Left colon (tissue), 2 donors: ENCODE data around the gene SETD6. TPM values are rescaled to one million over a fixed set of nuclear protein-coding genes. Genes with fewer than 3 reads are reported as not detected.
A peak's percentile ranks its signal among the peaks of the same experiment; 100 is the strongest.
"Not testable (repeated sequence)": the region's sequence is repeated elsewhere in the genome, so short reads cannot be mapped to it uniquely, and the experiment has no call there.

Source experiments
- ATAC-seq: fragments of 200-7000 bp; cut with Tn5 transposase; one replicate; pipeline ENCODE4 v1.9.1; 2020; ENCODE audit warnings: mild to moderate bottlenecking, moderate library complexity
- DNase-seq, 2 donors: peaks; one replicate each; pipeline ENCODE4 v3.0.0-alpha.2; 2020
- intact Hi-C, 2 donors: fragments of 100-400 bp; cut with DNase I in 1 of 2; cut with micrococcal nuclease in 1 of 2; formaldehyde crosslinking; loops; one replicate each; pipeline versions ENCODE4 v1.11.2 to v1.14.0; 2022; cut with DNase I, micrococcal nuclease
- long read RNA-seq: library from polyadenylated mRNA; unstranded; transcript quantifications from one replicate; pipeline ENCODE4 v2.0.0, GENCODE V29; 2021
- total RNA-seq, 2 donors: library from RNA; stranded (reverse); fragmentation: NEBNext Ultra II Directional; extraction: Animal tissue kit (Norgen Biotek cat#: 25700); gene quantifications; one replicate each; pipeline ENCODE4 v1.2.1, GENCODE V29; 2021
- donor health status: DM: no; HTN: no; CAD: no.
- donor health status: DM: yes; HTN: yes; CAD: no.

SETD6 gene
- total RNA-seq: 10 to 100 TPM; 11.4 to 13.8 TPM
- long read RNA-seq, transcript SETD6-201 (8 exons, 1,553 nt): major isoform, 8 of 17 reads
- long read RNA-seq, partial matches to known transcripts: 3 of 17 reads
- long read RNA-seq, other reads (novel, unspliced or antisense): 3 of 17 reads

DNA sequence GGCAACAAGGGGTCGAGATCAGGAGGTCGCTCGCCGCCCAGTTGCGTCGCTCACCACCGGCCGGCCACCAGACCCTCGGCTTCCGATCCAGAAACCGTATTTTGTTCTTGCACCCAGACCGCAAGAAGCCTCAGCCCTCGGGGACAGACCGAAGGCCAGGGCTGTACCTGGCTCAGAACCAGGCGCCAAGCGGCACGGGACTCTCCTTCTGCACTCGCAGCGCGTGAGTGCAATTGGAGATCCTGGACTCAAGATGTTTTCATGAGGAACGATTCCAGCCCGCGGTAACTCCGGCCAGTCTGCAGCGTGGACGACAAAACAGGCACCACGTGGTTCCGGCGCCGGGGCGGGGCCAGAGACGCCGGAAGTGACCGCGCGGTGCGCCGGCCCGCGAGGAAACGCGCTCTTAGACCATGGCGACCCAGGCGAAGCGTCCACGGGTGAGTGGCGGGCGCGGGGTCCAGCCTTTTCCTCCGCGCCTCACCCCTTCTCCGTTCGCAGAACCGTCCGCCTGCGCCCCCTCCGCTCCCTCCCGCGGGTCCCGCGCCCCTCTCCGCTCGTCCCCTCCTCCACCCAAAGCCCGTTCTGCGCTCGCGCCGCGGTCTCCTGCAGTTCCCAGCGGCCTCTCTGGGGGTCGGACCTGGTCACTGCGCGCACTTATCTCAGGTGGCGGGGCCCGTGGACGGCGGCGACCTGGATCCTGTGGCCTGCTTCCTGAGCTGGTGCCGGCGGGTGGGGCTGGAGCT is at the start of gene SETD6:
TSS of gene SETD6 (plus strand) at position 393 of the 746 bp plus-strand sequence. CDS start at position 414, 21 bp downstream.
- intact Hi-C loops: no loop called here
- peak; percentile 84 for ATAC-seq

DNA sequence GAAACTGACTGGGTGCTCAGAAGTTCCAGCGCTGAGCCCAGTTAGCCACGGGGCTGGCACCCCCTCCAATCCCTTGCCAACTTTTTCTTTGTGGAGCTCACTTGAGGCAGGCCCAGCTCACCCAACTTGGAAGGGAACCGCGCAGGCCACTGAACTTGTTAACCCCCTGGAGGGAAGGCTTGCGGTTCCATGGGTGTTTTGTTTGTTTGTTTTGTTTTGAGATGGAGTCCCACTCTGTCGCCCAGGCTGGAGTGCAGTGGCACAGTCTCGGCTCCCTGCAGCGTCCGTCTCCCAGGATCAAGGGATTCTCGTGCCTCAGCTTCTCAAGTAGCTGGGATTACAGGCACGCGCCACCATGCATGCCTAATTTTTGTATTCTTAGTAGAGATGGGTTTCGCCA is 49.5 kb upstream of the SETD6 start:
- intact Hi-C loops: no loop called here
- no peak for DNase-seq
- no peak for ATAC-seq

More for the DNA sequence above, at the start of gene SETD6:
- peak; percentile 89 to 92 for DNase-seq

DNA sequence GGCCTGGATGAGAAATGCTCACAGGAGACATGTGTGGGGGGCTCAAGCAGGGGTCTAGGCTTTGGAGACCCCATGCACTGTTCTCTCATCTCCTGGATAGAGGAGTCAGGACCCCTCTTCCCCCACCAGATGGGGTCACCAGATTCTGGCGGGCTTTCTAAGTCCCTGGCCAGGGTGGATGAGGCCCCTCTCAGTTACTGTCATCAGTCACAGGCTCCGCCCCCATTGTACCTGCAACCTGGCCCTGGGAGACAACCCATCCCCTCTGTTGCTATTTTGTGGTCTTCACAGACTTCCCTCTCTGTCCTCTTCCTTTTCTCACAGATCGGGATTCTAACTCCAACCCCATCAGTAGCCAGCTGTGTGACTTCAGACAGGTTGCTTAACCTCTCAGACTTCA is 48.9 kb upstream of the SETD6 start:
- no peak for DNase-seq
- no peak for ATAC-seq
- intact Hi-C loops: no loop called here

DNA sequence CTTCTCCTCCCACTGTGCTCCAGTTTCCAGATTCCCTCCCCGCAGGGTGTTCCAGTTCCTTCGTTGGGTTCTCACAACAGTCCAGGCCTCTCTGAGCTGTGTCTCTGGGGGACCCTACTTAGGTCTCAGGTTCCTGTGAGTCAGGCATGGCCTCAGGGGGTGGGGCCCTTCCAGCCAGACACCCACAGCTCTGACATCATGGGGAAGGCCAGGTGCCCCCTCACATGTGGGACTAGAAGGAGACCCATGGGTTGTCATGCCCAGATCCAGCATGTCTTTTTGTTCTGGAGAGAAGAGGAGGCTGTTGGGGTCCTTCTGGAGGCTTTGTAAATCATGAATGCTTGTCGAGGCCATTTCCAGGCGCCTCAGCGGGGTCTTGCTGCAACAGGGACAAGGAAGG is 47.4 kb upstream of the SETD6 start:
- no peak for DNase-seq
- no peak for ATAC-seq
- intact Hi-C loops: no loop called here

GRCh38 chr16:58471209-58471975 is 43.9 kb upstream of the SETD6 start:
- no peak for ATAC-seq
- intact Hi-C loops: no loop called here
- no peak for DNase-seq

DNA sequence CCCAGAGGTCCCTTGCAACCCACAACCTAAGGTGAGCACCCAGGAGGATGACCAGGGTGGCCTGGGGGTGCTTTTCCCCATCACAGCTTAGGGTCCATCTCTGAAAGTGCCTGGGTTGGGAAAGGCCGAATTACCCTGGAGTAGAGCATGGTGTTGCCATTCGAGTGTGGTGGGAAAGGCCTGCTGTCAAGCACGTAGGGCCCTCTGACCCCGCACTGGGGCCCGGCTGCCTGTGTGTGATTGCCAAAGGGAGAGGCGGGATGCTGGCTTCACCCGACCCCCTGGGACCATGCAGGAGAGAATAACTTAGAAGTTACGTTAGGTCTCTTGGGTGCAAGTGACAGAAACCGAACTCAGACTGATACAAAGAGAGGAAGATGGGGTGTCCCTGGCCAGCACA is 43.1 kb upstream of the SETD6 start:
- intact Hi-C loops: no loop called here
- ATAC-seq (no peak), DNase-seq (no peak)

- intact Hi-C loops: no loop called here
- DNase-seq: no peak
- ATAC-seq: no peak
Observed at GRCh38 chr16:58472827-58473226, 42.5 kb upstream of the SETD6 start.

- DNase-seq (no peak), ATAC-seq (no peak)
- intact Hi-C loops: no loop called here
Observed at GRCh38 chr16:58474296-58474695, 41.0 kb upstream of the SETD6 start.

- no peak for ATAC-seq
- DNase-seq: no peak
- intact Hi-C loops: no loop called here
Observed at GRCh38 chr16:58475091-58475619, 40.2 kb upstream of the SETD6 start.

- DNase-seq (no peak), ATAC-seq (no peak)
- intact Hi-C loops: no loop called here
Observed at GRCh38 chr16:58476791-58477190, 38.5 kb upstream of the SETD6 start.

DNA sequence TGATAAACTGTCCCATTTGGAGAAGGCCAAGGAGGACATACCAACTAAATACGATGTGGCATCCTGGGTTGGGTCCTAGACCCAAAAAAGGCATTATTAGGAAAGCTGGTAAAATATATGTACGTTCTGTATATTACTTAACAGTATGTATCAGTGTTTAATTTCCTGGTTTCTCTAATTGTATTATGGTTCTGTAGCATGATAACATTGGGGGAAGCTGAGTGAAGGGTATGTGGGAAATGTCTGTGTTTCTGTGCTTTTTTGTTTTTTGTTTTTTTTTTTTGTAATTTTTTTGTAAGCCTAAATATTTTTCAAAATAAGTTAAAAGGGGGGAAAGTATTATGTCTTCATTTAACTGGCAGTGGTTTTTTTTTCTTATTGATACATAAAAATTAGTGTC is 36.9 kb upstream of the SETD6 start:
- no peak for DNase-seq
- intact Hi-C loops: no loop called here

GRCh38 chr16:58481226-58481869 is 34.0 kb upstream of the SETD6 start:
- ATAC-seq: no peak
- no peak for DNase-seq
- intact Hi-C loops: no loop called here

More for the DNA sequence above, 36.9 kb upstream of the SETD6 start:
- no peak for ATAC-seq

GRCh38 chr16:58481931-58482330 is 33.4 kb upstream of the SETD6 start:
- no peak for ATAC-seq
- DNase-seq: no peak
- intact Hi-C loops: no loop called here

GRCh38 chr16:58485184-58485887 is 30.0 kb upstream of the SETD6 start:
- intact Hi-C loops: no loop called here
- DNase-seq (no peak), ATAC-seq (no peak)

DNA sequence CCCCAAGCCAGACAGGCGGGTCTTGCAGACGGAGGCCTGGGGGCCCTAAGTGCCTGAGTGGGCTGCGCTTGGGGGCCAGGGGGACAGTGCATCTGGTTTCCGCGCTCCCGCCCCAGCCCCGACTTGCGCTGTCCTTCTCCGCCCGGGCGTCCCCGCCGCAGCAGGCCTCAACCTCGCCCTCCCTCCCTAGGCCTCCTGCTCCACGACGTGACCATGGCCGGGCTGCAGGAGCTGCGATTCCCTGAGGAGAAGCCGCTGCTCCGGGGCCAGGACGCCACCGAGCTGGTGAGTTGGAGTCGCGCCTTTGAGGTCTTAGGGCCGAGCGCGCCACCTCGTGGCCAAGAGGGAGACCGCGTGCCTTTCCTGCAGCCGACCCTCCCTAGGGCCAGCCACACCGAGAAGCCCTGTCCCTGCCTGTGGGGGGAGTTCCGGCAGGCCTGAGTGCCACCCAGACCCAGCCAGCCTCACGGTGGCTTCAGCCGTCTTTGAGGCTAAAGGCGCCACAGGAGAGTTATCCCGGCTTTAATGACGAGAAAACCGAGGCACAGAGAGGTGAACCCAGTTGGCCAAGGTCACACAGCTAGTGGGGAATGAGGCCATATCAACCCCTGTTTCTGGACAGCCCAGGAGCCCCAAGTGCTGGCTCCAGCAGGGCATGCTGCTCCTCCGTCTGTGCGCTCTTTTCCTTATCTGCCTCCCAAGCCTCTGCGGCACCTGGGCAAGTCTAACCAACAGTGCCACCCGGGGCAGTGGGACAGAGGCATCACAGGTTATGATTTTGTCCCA is 27.6 kb upstream of the SETD6 start:
- DNase-seq (peak; percentile 58 to 85), ATAC-seq (peak; percentile 95)
- intact Hi-C loops: loop anchor here in 1 of 2 donors (2.0 kb wide), 1 partner anchor 151 kb away; no protein-coding TSS in a partner anchor

DNA sequence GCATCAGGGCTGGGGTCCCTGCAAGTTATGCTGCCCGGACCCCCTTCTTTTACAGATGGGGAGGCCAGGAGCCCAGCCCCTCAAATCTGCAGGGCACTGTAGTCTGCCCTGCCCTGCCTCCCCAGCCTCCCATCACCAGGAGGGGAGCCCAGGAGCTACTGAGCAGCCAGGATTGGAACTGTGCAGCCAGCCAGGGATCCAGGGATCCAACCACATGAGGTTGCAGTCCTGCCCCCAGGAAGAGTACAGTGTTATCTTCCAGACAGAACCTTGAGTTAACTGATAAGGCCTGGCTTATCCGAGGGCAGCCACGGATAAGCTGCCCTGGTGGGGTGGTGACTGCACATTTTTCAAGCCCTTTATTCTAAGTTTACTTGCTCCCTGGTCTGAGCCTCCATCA is 26.8 kb upstream of the SETD6 start:
- DNase-seq (no peak), ATAC-seq (no peak)
- intact Hi-C loops: no loop called here

GRCh38 chr16:58490065-58490464 is 25.3 kb upstream of the SETD6 start:
- ATAC-seq (no peak), DNase-seq (no peak)
- intact Hi-C loops: loop anchor here in 1 of 2 donors (10.0 kb wide), 1 partner anchor 155 kb away; no protein-coding TSS in a partner anchor

DNA sequence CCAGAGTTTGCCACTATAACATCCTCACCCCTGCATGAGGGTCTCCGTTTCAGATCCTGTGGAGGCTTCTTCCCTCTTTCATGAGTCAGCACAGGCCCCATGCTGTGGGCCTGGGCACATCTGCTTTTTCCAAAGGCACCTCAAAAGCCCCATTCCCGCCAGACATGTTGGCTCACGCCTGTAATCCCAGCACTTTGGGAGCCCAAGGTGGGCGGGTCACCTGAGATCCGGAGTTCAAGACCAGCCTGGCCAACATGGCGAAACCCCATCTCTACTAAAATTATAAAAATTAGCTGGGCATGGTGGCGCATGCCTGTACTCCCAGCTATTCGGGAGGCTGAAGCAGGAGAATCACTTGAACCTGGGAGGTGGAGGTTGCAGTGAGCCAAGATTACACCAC is 24.8 kb upstream of the SETD6 start:
- not testable (repeated sequence) for DNase-seq, ATAC-seq
- intact Hi-C loops: loop anchor here in 1 of 2 donors (10.0 kb wide), 1 partner anchor 156 kb away; no protein-coding TSS in a partner anchor
